Measurements from ENCODE around the gene KRTAP4-11.
"Not testable (repeated sequence)": the region's sequence is repeated elsewhere in the genome, so short reads cannot be mapped to it uniquely, and the experiment has no call there.

GRCh38 chr17:41104386-41105038, 13.7 kb downstream of the KRTAP4-11 start:
- not testable (repeated sequence) for TF ChIP-seq CTCF (IDR thresholded peaks at IDR 0.05; ENCODE audit: low read length); EZH2 (IDR thresholded peaks at IDR 0.05; ENCODE audit: borderline replicate concordance, low read length)

Measured in OCI-LY1 (cell line).